ENCODE measurements around the gene CELSR1. TPM values are rescaled to one million over a fixed set of nuclear protein-coding genes. Genes with fewer than 3 reads are reported as not detected.

CELSR1 gene, protein sequence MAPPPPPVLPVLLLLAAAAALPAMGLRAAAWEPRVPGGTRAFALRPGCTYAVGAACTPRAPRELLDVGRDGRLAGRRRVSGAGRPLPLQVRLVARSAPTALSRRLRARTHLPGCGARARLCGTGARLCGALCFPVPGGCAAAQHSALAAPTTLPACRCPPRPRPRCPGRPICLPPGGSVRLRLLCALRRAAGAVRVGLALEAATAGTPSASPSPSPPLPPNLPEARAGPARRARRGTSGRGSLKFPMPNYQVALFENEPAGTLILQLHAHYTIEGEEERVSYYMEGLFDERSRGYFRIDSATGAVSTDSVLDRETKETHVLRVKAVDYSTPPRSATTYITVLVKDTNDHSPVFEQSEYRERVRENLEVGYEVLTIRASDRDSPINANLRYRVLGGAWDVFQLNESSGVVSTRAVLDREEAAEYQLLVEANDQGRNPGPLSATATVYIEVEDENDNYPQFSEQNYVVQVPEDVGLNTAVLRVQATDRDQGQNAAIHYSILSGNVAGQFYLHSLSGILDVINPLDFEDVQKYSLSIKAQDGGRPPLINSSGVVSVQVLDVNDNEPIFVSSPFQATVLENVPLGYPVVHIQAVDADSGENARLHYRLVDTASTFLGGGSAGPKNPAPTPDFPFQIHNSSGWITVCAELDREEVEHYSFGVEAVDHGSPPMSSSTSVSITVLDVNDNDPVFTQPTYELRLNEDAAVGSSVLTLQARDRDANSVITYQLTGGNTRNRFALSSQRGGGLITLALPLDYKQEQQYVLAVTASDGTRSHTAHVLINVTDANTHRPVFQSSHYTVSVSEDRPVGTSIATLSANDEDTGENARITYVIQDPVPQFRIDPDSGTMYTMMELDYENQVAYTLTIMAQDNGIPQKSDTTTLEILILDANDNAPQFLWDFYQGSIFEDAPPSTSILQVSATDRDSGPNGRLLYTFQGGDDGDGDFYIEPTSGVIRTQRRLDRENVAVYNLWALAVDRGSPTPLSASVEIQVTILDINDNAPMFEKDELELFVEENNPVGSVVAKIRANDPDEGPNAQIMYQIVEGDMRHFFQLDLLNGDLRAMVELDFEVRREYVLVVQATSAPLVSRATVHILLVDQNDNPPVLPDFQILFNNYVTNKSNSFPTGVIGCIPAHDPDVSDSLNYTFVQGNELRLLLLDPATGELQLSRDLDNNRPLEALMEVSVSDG (N-terminal part only)
- 2.4 TPM for polyA plus RNA-seq (ENCODE audit: insufficient read length)

DNA sequence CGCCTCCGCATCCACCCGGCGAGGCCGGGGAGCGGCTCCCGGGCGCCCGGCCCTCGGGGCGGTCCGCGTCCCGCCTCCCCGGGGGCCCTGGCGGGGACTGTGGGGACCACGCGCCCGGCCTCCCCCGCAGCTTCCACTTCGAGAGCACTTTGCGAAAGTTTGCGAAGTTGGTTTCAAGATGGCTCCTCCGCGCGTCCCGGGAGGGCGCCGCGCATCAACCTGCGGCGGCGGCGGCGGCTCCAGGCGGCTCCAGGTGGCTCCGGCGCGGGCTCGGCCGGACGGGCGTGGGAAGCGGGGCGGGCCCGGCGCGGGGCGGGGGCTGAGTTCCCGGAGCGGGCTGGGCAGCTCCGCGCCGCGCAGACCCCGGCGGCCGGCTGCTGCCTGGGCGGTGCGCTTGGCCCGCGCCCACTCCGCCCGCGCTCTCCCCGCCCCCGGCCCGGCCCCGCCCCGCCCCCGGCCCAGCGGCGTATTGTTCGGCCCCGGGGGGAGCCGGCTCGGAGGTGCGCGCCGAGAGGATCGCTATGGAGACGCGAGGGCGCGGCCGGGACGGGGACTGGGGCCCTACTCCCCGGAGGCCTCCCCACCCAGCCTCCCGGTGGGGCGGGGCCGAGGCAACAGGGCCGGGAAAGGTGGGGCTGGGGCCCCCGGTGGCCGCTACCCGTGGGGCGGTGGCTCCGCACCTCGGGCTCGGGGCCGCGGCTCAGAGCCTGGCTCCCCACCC is at the start of gene CELSR1:
TSS of gene CELSR1 (minus strand) at position 396 of the 721 bp plus-strand sequence. CDS start 450 bp downstream, outside the sequence.
- no peak for DNase-seq (ENCODE audit: low read depth)

DNA sequence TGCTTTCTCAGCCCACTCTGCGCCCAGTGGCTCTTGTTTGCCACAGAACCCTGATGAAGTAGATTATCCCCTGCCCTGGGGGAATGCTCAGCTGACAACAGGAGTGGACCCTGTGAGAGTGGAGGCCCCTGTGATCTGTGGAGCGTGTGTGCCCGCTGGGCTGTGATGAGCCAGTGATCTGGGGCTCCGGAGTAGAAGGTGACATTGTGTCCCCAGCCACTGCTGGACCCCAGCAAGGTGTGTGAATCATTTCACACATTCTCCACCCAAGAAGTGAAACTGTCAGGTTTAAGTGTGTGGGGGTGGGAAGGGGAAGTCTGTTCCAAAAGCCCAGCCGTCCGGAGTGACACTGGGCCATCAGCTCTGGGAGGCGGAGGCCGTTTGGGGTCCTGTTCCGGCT is 49.6 kb upstream of the CELSR1 start:
- DNase-seq (ENCODE audit: low read depth), result no peak

DNA sequence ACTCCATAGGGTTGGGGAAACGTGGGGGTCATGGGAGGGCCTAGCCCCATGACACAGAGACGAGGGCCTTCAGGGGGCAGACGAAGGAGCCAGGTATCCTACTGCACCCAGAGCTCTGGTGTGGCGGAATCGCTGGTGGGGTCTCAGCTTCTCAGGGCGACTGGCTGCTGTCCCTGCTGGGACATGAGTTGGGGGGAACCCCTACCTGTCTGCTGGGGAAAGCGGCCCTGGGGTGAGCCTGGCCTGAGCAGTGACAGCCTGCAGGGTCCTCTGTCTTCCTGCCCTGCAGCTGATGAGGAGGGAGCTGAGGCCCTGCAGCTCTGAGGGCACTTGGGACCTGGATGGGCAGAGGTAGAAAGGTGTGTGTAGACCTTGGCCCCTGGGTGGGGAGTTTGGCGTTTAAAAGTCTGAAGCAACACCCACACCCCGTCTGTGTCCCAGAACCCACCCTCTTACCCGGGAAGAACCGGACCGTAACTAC is 49.2 kb upstream of the CELSR1 start:
- DNase-seq (ENCODE audit: low read depth), result no peak

DNA sequence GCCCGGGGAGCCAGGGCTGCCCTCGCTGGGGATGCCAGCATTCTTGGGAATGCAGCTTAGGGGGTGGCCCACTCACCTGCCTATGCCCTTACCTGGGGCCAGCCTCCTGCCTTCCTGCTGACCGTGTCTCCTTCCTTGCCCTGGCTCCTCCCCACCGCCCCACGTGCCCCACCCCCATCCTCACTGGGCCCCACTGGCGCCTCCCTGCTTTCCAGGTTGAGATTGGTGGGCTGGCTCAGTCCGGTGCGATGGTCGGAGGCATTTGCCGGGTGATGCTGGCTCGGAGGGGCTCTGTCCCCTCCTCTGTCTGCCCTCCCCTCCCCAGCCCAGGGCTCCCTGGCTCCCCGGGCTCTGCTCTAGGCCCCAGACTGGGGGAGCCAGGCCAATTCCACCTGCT is 48.7 kb upstream of the CELSR1 start:
- no peak for DNase-seq (ENCODE audit: low read depth)

DNA sequence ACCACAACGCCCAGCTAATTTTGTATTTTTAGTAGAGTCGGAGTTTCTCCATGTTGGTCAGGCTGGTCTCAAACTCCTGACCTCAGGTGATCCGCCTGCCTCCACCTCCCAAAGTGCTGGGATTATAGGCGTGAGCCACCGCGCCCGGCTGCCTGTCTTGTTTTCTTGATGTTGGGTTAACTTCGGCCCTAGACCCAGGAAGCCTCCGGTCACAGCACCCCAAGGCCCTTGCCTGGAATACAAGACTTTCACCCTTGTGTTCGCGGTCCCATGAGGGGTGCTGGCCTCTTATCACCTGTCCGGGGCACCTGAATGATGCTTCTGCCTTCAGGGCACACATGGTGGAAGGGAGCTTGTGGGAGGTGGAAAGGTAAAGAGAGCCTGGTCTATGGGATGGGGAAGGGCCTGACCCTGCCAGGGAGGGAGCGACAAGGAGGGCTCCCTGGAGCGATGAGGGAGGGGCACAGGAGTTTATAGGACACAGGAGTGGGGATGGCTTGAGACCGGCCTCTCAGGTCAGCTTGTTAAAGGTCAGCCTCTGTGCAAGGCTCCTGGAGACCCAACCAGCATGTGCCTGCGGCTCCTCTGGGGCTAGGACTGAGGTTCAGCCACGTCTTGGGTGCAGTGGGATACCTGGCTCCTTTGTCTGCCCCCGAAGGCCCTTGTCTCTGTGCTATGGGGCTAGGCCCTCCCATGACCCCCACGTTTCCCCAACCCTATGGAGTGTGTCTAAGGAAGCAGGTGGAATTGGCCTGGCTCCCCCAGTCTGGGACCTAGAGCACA is 48.1 kb upstream of the CELSR1 start:
- DNase-seq (ENCODE audit: low read depth), result no peak

DNA sequence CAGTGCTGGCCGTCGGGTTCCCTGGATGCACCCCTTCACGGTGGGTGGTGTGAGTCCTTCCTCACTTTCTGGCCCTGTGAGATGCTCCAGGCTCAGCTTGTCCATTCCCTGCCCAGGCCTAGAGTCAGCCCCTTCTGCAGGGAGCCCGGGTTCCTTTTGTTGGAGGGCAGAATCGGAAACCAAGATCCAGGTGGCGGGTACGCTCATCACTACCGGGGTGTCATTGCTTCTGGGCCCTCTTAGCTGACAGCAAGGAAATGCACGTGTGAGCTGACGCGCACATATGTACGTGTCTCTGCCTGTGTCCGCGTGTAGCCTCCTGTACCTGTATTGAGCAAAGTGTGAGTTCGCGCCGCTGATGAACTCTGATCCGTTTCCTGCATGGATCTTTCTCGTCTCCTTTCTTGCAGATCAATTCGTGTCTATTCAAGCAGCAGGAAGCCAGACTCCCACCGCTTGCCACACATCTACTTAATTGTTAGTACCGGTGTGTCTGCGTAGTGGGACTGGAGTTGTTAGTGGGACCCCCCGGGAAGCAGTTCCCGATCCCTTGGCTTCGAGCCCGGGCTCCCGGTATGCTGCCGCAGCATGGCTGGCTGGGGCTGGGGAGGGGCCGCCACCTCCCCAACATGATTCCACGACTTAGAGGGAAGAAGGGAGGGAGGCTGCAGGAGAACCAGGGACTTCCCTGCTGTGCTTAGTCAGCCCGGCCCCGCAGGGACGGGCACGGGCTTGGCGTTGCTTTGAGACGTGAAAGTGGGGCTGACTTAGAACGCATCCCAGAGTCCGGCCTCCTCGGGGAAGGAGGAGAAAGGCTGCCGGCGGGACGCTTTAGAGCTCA is 46.9 kb upstream of the CELSR1 start:
- no peak for DNase-seq (ENCODE audit: low read depth)

DNA sequence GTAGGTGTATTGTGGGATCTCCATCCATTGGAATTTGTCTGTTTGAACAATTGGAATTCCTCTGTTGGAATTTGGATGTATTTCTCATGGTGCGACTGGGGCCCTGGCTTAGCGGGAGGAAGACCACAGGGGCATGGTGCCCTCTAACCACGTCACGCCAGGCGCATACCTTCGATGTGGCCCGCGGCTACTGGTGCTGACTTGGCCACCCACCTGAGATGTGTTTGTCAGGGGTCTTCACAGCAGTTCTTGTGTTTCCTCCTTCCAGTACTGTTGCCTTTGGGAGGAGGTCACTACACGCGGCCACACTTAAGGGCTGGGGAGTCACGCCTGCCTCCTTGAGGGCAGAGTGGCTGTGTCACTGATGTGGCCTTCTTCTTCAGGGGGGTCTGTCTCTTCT is 46.2 kb upstream of the CELSR1 start:
- no peak for DNase-seq (ENCODE audit: low read depth)

DNA sequence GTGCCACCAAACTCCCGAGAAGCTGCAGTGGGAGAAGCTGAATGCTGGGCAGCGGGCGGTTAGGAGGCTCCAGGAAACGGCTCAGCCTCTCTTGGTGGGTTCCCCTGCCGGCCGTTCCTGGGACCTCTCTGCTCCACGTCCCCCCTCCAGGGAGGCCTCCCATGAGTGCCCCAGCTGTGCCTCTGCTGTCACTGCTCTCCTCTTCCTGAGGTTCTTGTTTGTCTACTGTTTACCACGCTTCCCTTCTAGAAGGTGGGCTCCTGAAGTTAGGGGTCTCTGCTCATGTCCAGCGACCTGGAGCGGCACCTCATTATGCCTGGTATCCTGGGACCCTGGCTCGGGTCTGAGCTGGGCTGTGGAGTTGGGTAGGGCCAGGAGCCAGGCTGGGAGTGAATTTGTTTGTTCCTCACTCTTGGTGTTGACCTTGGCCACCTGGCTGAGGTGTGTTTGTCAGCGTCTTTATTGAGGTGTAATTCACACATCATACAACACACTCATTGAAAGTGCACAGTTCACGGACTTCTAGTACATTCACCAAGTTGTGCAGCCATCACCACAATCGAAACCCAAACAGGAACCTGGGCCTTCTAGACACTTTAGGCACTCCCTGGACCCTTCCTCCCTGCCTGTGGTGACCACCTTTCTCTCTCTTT is 45.0 kb upstream of the CELSR1 start:
- DNase-seq (ENCODE audit: low read depth), result no peak

DNA sequence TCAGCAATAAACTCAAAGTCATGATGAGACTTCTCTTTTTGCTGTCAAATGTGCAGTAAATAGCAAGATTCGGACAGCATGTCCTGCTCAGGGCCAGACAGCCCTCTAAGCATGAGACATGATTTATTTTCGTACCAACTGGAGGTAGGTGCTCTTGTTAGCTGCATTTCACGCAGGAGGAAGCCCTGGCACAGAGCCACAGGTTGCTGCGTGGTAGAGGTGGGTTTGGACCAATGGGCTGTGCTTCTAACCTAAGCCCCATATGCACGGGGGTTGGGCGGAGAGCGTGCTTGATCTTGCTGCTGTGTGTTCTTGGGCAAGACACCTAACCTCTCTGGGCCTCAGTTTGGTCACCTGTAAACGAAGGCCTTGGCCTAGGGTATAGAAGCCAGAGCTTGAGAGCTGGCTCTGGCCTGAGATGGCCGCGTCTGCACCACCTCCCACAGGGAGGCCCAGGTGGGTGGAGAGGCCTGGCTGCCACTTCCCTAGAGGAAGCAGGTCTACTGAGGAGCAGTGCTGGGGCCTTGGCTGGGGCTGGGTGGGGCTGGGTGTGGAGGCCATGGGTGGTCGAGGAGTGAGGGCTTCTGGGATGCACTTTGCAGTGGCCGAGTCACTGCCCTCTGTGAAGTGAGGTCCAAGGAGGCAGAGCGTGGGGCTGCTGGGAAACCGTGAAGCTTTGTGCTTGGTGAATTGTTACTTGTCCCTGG is 44.3 kb upstream of the CELSR1 start:
- no peak for DNase-seq (ENCODE audit: low read depth)

DNA sequence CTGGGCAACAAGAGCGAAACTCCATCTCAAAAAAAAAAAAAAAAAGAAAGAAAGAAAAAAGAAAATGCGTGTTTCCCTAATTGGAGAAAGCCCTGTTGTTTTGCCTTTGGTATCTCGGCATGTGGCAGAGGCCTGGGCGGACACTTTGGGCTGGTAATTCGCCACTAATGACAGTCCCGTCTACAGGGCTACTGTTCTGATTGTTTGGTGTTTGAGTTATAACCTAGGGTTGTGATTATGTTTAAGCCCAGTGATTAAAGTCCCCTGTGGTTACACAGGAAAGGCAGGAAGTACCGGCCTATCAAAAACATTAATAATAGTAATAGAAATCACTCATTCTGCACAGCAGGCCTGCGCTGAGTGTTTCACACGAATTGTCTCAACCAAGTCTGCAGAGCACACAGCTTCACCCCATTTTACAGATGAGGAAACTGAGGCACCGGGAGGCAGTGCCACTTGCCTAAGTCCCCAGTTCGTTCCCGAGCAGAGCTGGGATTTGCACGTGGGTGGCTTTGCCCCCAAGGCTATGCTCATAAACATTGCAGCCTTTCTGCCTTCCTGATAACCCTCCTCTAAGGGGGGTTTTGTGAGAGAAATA is 43.6 kb upstream of the CELSR1 start:
- no peak for DNase-seq (ENCODE audit: low read depth)

DNA sequence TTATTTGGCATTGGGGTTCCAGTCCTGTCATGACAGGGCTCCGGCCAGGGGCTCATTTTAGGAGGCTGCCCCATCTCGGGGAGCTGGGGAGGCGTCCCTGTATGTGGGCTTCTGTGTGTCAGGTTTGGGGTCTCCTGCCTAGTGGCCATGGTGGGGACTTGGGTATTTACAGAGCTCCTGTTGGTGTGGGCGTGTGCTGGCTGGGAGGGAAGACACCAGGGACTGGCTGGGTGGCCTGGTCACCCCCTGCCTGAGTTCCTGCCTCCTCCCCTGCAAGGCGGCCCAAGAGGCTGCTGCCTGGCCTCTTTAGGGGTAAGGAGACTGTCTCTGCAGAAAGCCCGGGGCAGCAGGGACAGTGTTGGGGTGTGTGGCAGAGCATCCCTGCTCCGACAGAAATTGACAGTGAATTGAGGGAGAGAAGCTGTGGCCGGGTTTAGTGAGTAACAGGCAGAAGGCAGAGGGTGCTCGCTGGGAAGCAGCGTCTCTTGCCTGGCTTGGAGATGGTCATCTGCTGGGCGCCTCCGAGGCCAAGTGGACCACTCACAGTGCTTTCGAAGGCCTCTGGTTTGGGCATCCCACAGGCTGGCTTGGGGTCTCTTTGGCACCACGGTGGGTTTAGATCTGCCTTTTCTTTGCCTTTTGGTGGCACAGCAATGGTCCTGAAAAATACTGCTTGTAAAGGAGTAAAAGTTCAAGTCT is 42.5 kb upstream of the CELSR1 start:
- DNase-seq (ENCODE audit: low read depth), result no peak

DNA sequence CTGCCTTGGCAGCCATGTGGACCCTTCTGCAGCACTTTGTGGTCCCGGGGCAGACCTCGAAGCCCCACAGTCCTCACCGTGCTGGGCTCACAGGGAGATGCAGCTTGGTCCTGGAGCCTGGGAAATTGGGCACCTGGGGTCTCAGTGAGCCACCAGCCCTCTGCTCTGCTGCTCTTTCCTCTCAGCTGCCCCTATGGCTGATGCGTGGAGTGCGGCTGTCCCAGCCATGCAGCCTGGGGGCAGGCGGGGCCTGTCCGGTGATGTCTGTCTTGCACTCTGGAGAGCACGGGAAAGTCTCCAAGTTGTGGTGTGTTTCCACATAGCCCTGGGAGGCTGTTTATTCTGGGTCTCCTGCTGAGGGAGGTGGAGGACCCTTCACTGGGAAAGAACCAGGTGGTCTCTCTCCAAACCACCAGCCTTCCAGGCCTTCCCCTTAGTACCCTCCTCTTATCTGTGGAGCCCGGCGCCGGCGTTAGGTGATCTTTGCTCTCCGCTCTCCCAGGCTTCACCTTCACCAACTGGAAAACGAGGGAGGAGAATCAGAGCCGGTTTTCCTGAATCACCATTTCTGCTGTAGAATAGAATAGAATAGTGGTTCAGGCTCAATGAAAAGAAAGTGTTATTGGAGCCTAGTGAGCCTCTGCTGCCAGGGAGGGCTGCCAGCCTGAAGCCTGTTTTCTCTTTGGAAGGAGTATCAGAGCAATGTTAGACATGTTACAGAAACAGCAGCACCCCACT is 41.6 kb upstream of the CELSR1 start:
- DNase-seq (ENCODE audit: low read depth), result no peak

DNA sequence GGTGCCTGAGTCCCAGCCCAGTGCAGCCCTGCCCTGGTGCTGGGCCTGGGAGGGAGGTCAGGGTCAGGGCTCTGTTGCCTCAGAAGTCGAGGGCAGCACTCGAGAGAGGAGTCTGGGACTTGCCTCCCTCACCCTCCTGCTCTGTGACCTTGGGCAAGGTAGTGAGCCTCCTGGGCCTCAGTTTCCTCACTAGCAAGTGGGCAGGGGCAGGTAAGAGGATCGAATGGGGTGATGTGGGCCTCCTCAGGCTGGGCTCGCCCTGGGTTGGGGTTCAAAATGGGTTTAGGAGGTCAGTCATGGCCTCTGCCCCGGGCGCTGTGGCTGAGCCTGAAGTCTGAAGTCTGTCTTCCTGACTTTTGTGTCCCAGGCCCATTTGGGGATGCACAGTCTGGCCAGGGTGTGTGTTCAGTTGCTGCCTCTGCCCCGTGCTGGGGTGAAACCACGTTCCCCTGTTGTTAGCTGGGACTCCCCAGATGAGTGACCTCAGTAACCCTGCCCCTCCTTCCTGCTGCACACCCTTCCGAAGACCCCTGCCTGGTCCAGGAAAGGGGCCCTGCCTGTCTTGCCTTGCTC is 40.9 kb upstream of the CELSR1 start:
- DNase-seq (ENCODE audit: low read depth), result no peak

DNA sequence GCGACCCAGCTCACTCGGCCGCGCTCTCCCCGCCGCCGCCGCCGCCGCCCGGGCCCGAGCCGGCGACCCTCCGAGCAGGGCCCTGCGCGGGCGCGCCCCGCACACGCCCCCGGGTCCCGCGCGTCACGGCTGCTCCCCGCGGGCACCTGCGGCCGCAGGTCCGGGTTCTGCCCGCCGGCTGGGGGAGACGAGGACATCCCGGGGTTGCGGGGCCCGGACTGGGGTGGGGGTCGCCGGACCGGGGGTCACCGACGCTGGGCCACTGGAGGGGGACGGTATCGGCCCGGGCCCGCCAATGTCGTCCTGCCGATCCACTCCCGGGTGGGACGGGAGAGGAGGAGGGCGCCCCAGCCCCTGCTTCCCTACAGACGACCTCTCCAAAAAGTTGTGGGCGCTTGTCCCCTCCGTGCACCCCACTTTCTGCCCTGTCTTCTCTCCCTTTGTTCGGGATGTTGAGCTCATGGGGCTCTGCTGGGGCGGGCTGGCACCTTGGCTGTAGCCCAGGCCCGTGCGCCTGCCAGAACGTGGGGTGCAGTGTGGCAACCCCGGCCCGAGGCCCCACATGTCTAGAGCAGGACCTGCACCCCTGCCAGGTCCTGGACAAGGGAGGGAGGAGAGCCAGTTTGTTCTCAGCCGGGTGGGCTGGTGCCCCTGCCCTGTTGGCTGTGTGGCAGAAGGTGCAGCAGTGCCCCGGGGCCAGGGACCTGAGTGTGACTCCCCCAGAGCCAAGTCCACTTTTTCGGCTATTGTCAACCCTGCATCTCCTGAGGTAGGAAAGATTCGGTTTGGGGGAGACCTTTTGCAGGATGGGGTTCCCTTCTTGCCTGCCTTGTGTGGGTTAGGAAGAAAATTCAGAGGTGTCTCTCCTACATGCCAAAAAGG is 40.2 kb upstream of the CELSR1 start:
- no peak for DNase-seq (ENCODE audit: low read depth)
